OCI-LY7 (cell line): ENCODE measurements around the gene CPPED1. TPM values are rescaled to one million over a fixed set of nuclear protein-coding genes. Genes with fewer than 3 reads are reported as not detected.

Experiments used
- BruUV-seq: library from RNA; stranded (reverse); fragments of 400-500 nt; replicated peaks from 2 replicates; lab custom pipeline; 2021; lab: Mats Ljungman, UMichigan
- CTCF ChIA-PET: fragments of 300-600 bp; sonication (Branson Sonifier 250); formaldehyde crosslinking; loops from one replicate; lab custom pipeline; 2022; ENCODE audit warnings: antibody characterized with exemption; ENCODE audit not compliant: unreplicated experiment; lab: Charles Lee
- POLR2A ChIA-PET: fragments of 300-600 bp; sonication (Branson Sonifier 250); formaldehyde crosslinking; loops from one replicate; lab custom pipeline; 2022; ENCODE audit warnings: antibody characterized with exemption; lab: Charles Lee
- DNase-seq: peaks from one replicate; pipeline ENCODE4 v3.0.0-alpha.2; 2015; ENCODE audit warnings: low spot score
- H2AFZ ChIP-seq: fragments of 200-600 bp; sonication (generic), shearing (Covaris generic); 2 replicates; pipeline ENCODE4 v1.6.1; 2014; ENCODE audit warnings: mild to moderate bottlenecking, antibody characterized with exemption, low read length, moderate library complexity
- H3K27ac ChIP-seq: fragments of 200-600 bp; sonication (generic); 2 replicates; pipeline ENCODE4 v1.5.1; 2014; ENCODE audit warnings: mixed run types, low read depth, mild to moderate bottlenecking, moderate library complexity, low read length, inconsistent platforms; ENCODE audit not compliant: poor library complexity, severe bottlenecking
- H3K36me3 ChIP-seq: fragments of 200-600 bp; sonication (generic); 2 replicates; pipeline ENCODE4 v1.6.1; 2014; ENCODE audit warnings: mild to moderate bottlenecking, antibody characterized with exemption, low read length, moderate library complexity, mixed read lengths; ENCODE audit not compliant: insufficient read depth
- H3K4me1 ChIP-seq: fragments of 200-600 bp; sonication (generic); 2 replicates; pipeline ENCODE4 v1.5.1; 2014; ENCODE audit warnings: mild to moderate bottlenecking, low read length; ENCODE audit not compliant: insufficient read depth, poor library complexity, severe bottlenecking
- H3K4me2 ChIP-seq: fragments of 200-600 bp; sonication (generic); 2 replicates; pipeline ENCODE4 v1.6.1; 2014; ENCODE audit warnings: mild to moderate bottlenecking, low read length
- H3K4me3 ChIP-seq: fragments of 200-600 bp; sonication (generic); 2 replicates; pipeline ENCODE4 v1.5.1; 2014; ENCODE audit warnings: mild to moderate bottlenecking, low read depth, low read length; ENCODE audit not compliant: poor library complexity, severe bottlenecking
- H3K79me2 ChIP-seq: fragments of 200-600 bp; sonication (generic); 2 replicates; pipeline ENCODE4 v1.6.1; 2016; ENCODE audit warnings: low read depth, mild to moderate bottlenecking, low read length, moderate library complexity, mixed read lengths; ENCODE audit not compliant: insufficient read depth
- H3K9me2 ChIP-seq: fragments of 200-600 bp; sonication (generic); 2 replicates; pipeline ENCODE4 v1.6.1; 2016; ENCODE audit warnings: mild to moderate bottlenecking, low read length, mixed read lengths; ENCODE audit not compliant: insufficient read depth
- H3K9me3 ChIP-seq: fragments of 200-600 bp; sonication (generic); 2 replicates; pipeline ENCODE4 v1.6.1; 2014; ENCODE audit warnings: mild to moderate bottlenecking, mixed run types, low read length, mixed read lengths
- H4K20me1 ChIP-seq: fragments of 200-600 bp; sonication (generic); 2 replicates; pipeline ENCODE4 v1.6.1; 2014; ENCODE audit warnings: mild to moderate bottlenecking, antibody characterized with exemption, low read length, moderate library complexity, mixed read lengths; ENCODE audit not compliant: insufficient read depth
- EZH2phosphoT487 ChIP-seq: fragments of 200-600 bp; sonication (generic); IDR thresholded peaks from 2 replicates; pipeline ENCODE4 v1.6.1; 2018; ENCODE audit warnings: low read depth, borderline replicate concordance, mild to moderate bottlenecking, mixed run types, antibody characterized with exemption, low read length, moderate library complexity, mixed read lengths
- intact Hi-C: fragments of 100-400 bp; cut with micrococcal nuclease; formaldehyde crosslinking; loops from one replicate; pipeline ENCODE4 v1.10.0; 2022; ENCODE audit not compliant: unreplicated experiment
- total RNA-seq, 2 experiments: library from RNA; depleted of rRNA in 1 of 2; stranded (reverse); fragments of >200 nt in 1 of 2; shearing (Covaris generic) in 1 of 2; gene quantifications; 2 replicates each; pipeline ENCODE4 v1.2.3, GENCODE V29; 2014 to 2022
- TF ChIP-seq, protein P1 (sequence below): fragments of 200-600 bp; sonication (generic); conservative IDR thresholded peaks from 2 replicates; pipeline ENCODE4 v1.5.1; 2014; ENCODE audit warnings: mild to moderate bottlenecking, antibody characterized with exemption, low read length, moderate library complexity, mixed read lengths

Gene CPPED1
- total RNA-seq, 2 experiments from 2014 or later, result 8.6 to 14.2 TPM

DNA sequence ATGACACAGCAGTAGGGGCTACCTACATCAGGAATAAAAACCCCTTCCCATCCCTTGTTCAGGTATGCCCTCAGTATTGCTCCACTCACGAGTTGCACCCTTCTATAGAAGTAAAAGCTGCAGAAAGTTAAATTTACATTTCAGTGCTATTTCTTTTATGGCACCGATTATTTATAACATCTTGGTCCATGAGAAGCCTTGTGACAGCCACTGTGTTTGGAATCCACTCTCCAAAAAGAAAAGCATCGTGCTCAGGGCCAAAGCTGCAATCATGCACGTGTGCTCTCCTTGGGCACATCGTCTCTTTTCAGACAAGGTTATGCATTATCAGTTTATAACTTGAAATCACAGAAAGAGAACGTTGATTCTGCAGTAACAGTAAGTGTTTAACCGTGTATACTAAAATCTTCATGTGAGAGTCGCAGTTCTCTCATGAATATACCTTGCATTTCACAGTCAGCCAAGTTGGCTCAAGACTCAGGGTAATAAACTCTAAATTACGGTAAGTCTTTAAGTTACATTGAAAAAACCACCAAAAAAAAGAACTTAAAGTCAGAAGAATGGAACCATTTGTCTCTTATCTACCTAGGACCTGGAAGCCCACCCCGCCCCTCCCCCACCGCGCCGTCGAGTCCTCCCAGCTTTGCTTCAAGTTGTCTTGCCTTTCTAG is 189.6 kb downstream of the CPPED1 start:
- intact Hi-C loops, result loop anchor here (10.0 kb wide), 1 partner anchor 519 kb away; no protein-coding TSS in a partner anchor
- ChIA-PET CTCF (no interaction called here), POLR2A (interaction anchor here (0.6 kb wide), 1 partner anchor 8 kb away, joined by 4 read pairs; no protein-coding TSS in a partner anchor)
- no peak overlapping the region for H3K4me2 ChIP-seq
- no TSS peak for BruUV-seq
- H3K9me3 ChIP-seq, result no peaks in the 10 kb centered on the region
- no peaks in the 10 kb centered on the region for H3K79me2 ChIP-seq
- no peak overlapping the region for H3K27ac ChIP-seq
- H3K4me3 ChIP-seq, result no peak overlapping the region
- H2AFZ ChIP-seq, result no peak overlapping the region
- no peaks in the 10 kb centered on the region for H4K20me1 ChIP-seq
- no peaks in the 10 kb centered on the region for H3K36me3 ChIP-seq
- no peaks in the 10 kb centered on the region for H3K9me2 ChIP-seq
- no peak for DNase-seq
- H3K4me1 ChIP-seq, result peaks cover 18% of the 10 kb centered on the region
- TF ChIP-seq, protein P1, sequence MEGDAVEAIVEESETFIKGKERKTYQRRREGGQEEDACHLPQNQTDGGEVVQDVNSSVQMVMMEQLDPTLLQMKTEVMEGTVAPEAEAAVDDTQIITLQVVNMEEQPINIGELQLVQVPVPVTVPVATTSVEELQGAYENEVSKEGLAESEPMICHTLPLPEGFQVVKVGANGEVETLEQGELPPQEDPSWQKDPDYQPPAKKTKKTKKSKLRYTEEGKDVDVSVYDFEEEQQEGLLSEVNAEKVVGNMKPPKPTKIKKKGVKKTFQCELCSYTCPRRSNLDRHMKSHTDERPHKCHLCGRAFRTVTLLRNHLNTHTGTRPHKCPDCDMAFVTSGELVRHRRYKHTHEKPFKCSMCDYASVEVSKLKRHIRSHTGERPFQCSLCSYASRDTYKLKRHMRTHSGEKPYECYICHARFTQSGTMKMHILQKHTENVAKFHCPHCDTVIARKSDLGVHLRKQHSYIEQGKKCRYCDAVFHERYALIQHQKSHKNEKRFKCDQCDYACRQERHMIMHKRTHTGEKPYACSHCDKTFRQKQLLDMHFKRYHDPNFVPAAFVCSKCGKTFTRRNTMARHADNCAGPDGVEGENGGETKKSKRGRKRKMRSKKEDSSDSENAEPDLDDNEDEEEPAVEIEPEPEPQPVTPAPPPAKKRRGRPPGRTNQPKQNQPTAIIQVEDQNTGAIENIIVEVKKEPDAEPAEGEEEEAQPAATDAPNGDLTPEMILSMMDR, result no peak
- TF ChIP-seq EZH2phosphoT487, result no peak

DNA sequence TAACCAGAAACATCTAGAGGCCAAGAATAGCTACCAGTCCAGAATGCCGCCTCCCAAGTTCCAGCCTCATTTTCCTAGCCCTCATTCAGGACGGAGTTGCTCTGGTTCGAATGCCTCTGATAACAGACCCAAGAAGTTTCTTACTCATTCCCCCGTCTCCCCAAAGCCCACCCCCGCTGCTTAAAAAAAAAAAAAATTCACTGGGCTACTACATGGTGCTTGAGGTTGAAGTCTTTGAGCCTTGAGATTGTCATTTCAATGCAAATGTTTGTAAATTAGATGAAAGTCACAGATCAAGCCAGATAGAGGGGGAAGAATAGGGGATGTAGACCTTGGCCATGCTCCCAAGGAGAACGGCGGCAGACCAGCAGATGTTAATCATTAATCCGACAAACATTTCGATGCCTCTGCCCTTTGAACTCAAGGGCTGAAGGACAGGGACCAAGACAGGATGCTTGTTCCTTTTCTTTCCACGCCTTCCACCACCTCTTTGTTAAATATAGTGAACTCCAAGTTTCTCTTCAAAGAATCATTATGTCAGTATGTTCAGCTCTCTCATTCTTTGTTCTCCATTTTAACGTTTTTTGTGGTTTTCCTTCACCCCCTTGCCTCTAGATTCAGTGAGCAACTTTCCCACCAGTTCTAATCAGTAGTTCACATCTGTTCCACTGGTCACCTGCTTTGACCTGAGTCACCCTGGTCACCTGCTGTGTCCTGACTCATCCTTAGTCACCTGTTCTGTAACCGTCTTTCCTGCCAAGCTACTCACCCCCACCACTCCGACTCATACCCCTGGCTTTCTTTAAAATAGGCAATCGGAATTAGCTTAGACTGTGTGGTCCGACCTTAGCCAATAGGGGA is 190.3 kb downstream of the CPPED1 start:
- no TSS peak for BruUV-seq
- CTCF ChIA-PET, result no interaction called here

More for the DNA sequence above, 190.3 kb downstream of the CPPED1 start:
- TF ChIP-seq EZH2phosphoT487, result no peak
- TF ChIP-seq, protein P1, result no peak
- Histone ChIP-seq H3K79me2 (no peaks in the 10 kb centered on the region), H3K4me3 (no peak overlapping the region), H3K4me2 (no peak overlapping the region), H3K9me3 (no peaks in the 10 kb centered on the region; the same call in 1 of the 2 replicates), H3K36me3 (no peaks in the 10 kb centered on the region), H3K9me2 (no peaks in the 10 kb centered on the region), H3K4me1 (peaks cover 10% of the 10 kb centered on the region), H3K27ac (no peak overlapping the region), H4K20me1 (no peaks in the 10 kb centered on the region), H2AFZ (no peak overlapping the region)
- POLR2A ChIA-PET, result interaction anchor here (0.7 kb wide), 1 partner anchor 37 kb away, joined by 3 read pairs; no protein-coding TSS in a partner anchor
- intact Hi-C loops, result loop anchor here (10.0 kb wide), 1 partner anchor 519 kb away; no protein-coding TSS in a partner anchor
- DNase-seq, result no peak
